ENCODE measurements around the gene MRGPRX4. TPM values are rescaled to one million over a fixed set of nuclear protein-coding genes. Genes with fewer than 3 reads are reported as not detected.

MRGPRX4 gene
- total RNA-seq, 1 experiment from 2014 or later: not detected

GRCh38 chr11:18204771-18205170, 32.1 kb downstream of the MRGPRX4 start:
- Histone ChIP-seq H3K9ac (ENCODE audit: extremely low read depth, insufficient read length, low read length) (no peak overlapping the region), H2BK20ac (ENCODE audit: low read depth, low read length, poor library complexity, severe bottlenecking) (no peak overlapping the region), H3K9me3 (ENCODE audit: control insufficient read depth, low read depth, low read length) (no peaks in the 10 kb centered on the region), H2BK12ac (ENCODE audit: insufficient read length, low read depth, low read length) (no peak overlapping the region), H4K91ac (ENCODE audit: insufficient read length, low read depth, low read length) (no peak overlapping the region), H4K5ac (ENCODE audit: insufficient read length, low read depth, low read length) (no peak overlapping the region), H4K8ac (replicated peaks; ENCODE audit: insufficient read length, low read depth, low read length) (no peak overlapping the region), H3K18ac (ENCODE audit: insufficient read length, low read depth, low read length) (no peak overlapping the region), H3K14ac (ENCODE audit: insufficient read depth, low read length) (no peak overlapping the region), H2BK120ac (ENCODE audit: low read depth, low read length, poor library complexity, severe bottlenecking) (no peak overlapping the region), H3K56ac (ENCODE audit: insufficient read length, low read depth, low read length) (no peak overlapping the region), H3K79me2 (ENCODE audit: insufficient read depth, low read length) (no peaks in the 10 kb centered on the region), H3K79me1 (ENCODE audit: insufficient read depth, low read depth, low read length, poor library complexity, severe bottlenecking) (no peaks in the 10 kb centered on the region), H3K4me2 (ENCODE audit: insufficient read depth, insufficient read length, low read length) (no peak overlapping the region), H3T11ph (ENCODE audit: low read length) (no peak overlapping the region), H3K23me2 (ENCODE audit: insufficient read length, low read depth, low read length, poor library complexity, severe bottlenecking) (no peaks in the 10 kb centered on the region), H3K23ac (ENCODE audit: insufficient read length, low read depth, low read length) (no peak overlapping the region), H3K27me3 (ENCODE audit: insufficient read depth, low read length) (no peaks in the 10 kb centered on the region), H3K27ac (ENCODE audit: insufficient read length, low read depth, low read length) (no peak overlapping the region), H2BK5ac (ENCODE audit: insufficient read length, low read length) (no peak overlapping the region), H2AK5ac (ENCODE audit: insufficient read length, low read length) (no peak overlapping the region), H2AFZ (ENCODE audit: low read length) (no peak overlapping the region), H3K4ac (ENCODE audit: low read depth, low read length) (no peak overlapping the region), H3K4me1 (ENCODE audit: insufficient read depth, low read length) (no peaks in the 10 kb centered on the region), H2BK15ac (ENCODE audit: low read depth, low read length) (no peak overlapping the region), H4K20me1 (ENCODE audit: control insufficient read depth, insufficient read depth, insufficient read length) (no peaks in the 10 kb centered on the region)
- no peak for TF ChIP-seq CTCF (conservative IDR thresholded peaks at IDR 0.05)
- no peaks in the 10 kb centered on the region for H3K36me3 Mint-ChIP-seq (ENCODE audit: insufficient read depth in 1 of 3, low read depth in 3 of 3)
- H3K9me3 Mint-ChIP-seq: peaks cover 0 to 4% of the 10 kb centered on the region in 2 experiments; a peak in 2 of 5 replicates
- DNase-seq: no peak
- H3K4me3 Mint-ChIP-seq: no peak overlapping the region
- H3K27ac Mint-ChIP-seq: peak overlapping the region in 1 of 3 experiments; percentile 25; a peak in 1 of 7 replicates
- H3K27me3 Mint-ChIP-seq (ENCODE audit: low read depth): peaks cover 5% of the 10 kb centered on the region
- H3K4me1 Mint-ChIP-seq: peaks cover 0 to 3% of the 10 kb centered on the region in 2 experiments; a peak in 2 of 4 replicates

Data from H9 (cell line).